Activated CD4-positive, alpha-beta T cell treated with anti-CD3 and anti-CD28 coated beads, Interleukin-2, amount 50 U/mL, for 4 hours (primary cell): ENCODE measurements around the gene LARGE2.

Experiments
- DNase-seq, 2 experiments: peaks; one replicate each; pipeline ENCODE4 v3.0.0-alpha.2; 2020

The LARGE2 gene

GRCh38 chr11:45917286-45917622 lies 5.2 kb upstream of the LARGE2 start:
- DNase-seq: peak; percentile 12 to 19

- DNase-seq: peak; percentile 91 to 93
Observed at GRCh38 chr11:45917623-45918330, 4.7 kb upstream of the LARGE2 start, which contains the start of gene PEX16. Gene PEX16 (minus strand): TSS chr11:45917877. CDS start chr11:45917811, 66 bp downstream.

DNA sequence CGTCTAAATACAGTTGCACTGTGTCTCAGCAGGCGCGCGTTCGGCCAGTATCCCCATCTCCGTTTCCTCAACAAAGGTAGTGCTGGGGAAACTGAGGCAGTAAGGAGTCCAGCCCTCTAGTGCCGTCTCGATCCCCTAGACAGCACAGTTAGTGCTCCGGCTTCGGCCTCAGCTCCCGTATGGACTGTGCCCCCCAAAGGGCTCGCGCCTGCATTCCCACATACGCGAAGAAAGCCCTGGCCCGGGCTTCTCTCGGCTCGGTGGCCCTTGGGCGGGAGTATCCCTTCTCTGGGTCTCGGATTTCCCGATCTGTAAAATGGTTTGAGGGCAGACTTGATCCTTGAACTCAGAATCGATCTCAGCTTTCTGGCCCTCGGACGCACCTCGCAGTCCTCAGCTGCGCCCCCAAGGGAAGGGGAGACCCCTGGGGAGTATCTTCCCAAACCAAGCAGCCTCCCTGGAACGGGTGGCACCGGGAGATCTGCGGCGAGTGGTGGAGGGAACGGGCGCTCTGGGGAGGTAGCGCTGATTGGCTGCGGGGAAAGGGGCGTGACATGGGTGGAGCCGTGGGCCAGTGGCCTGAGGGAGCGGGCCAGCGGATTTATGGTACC lies 4.0 kb upstream of the LARGE2 start:
- DNase-seq: peak; percentile 21 to 23

DNA sequence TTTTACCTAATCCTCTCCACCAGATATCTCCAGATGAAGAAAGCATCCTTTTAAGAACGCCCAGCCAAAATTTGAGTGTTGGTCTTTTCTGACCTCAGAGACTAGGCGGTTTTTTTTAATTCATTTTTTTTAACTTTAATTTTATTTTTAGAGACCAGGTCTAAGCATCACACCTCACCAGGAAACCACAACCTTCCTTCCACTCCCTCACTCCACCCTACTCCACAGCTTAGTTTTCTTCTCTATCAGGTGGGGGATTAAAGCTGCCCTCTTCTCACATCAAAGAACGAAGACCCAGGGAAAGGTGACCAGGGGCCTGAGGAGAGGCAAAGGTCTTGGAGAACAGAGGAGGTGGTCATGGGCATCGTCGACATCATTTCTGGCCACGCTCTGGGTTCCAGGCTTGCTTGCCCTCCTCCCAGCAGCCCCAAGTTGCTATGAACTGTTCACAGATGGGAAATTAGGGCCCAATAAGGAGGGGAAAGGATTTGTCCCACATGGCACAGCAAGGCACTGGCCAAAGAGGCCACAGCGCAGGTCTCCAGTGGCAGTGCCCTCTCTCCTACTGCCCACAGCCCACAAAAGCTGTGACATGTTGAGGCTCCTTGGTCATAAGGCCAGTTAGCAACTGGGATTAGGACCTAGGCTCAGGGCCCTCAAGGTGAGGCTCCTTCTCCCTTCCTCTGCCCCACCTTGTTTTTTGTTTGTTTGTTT lies 3.3 kb upstream of the LARGE2 start:
- DNase-seq: no peak

DNA sequence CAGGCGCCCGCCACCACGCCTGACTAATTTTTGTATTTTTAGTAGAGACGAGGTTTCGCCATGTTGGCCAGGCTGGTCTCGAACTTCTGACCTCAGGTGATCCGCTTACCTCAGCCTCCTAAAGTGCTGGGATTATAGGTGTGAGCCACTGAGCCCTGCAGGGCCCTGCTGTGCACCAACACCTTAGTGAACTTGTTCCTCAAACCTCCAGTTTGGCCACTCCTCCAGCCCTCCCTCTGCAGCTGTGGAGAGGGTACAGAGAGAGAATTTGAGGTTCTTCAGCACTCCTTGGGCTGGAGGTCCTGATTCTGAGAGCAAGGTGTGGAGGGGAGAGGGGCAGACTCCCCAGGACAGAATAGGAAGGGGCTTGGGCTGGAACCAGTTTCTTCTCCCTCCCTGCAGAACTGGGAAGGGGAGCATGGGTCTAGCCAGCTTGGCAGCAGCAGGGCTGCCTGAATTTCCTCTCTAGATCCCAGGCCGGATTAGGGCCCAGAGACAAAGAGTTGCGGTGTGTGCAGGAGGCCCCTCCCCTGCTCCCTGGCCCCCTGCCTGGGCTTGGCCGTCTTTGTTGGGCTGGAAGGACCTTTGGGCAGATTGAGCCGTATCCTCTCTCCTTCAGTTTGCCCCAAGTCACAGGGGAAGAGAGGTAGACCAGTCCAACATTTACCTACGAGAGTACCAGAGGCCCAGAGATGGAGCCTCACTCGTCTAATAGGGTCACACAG lies 2.5 kb upstream of the LARGE2 start:
- no peak for DNase-seq

- no peak for DNase-seq
Observed at GRCh38 chr11:45920531-45921477, 1.7 kb upstream of the LARGE2 start.

GRCh38 chr11:45921561-45922424 lies 663 bp upstream of the LARGE2 start:
- no peak for DNase-seq

DNA sequence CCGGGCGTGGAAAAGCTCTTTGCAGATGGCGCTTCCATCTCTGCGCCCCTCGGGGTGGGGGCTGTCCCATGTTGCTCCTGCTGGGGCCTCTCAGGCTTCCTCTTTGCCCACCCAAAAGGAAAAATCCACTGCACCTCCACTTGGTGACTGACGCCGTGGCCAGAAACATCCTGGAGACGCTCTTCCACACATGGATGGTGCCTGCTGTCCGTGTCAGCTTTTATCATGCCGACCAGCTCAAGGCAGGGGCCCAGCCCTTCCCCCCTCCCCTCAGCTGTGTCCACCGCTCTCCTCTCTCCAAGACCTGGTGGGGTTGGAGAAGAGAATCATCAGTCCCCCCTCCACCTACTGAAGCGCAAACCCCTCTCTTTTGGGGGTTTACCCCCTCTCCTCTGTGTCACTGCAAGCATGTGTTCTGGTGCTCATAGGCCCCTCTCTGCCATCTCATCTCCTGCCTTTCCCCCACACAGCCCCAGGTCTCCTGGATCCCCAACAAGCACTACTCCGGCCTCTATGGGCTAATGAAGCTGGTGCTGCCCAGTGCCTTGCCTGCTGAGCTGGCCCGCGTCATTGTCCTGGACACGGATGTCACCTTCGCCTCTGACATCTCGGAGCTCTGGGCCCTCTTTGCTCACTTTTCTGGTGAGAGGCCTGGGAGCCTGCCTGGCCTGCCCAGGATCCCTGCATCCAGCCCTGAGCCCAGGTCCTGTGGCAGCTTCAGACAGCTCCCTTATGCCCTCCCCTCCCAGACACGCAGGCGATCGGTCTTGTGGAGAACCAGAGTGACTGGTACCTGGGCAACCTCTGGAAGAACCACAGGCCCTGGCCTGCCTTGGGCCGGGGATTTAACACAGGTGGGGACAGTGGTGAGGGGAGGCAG lies 1.8 kb downstream of the LARGE2 start:
- DNase-seq: no peak

GRCh38 chr11:45924927-45925326 lies 2.5 kb downstream of the LARGE2 start:
- no peak for DNase-seq

- DNase-seq: no peak
Observed at GRCh38 chr11:45925550-45925949, 3.1 kb downstream of the LARGE2 start.

DNA sequence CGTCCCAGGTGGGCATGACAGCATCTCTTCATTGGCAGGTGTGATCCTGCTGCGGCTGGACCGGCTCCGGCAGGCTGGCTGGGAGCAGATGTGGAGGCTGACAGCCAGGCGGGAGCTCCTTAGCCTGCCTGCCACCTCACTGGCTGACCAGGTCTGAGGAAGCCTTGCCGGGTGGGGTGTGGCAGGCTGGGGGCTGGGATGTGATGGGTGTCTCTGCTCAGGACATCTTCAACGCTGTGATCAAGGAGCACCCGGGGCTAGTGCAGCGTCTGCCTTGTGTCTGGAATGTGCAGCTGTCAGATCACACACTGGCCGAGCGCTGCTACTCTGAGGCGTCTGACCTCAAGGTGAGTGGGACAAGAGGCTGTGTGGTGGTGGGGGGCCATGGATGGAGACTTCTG lies 3.5 kb downstream of the LARGE2 start:
- DNase-seq: no peak

DNA sequence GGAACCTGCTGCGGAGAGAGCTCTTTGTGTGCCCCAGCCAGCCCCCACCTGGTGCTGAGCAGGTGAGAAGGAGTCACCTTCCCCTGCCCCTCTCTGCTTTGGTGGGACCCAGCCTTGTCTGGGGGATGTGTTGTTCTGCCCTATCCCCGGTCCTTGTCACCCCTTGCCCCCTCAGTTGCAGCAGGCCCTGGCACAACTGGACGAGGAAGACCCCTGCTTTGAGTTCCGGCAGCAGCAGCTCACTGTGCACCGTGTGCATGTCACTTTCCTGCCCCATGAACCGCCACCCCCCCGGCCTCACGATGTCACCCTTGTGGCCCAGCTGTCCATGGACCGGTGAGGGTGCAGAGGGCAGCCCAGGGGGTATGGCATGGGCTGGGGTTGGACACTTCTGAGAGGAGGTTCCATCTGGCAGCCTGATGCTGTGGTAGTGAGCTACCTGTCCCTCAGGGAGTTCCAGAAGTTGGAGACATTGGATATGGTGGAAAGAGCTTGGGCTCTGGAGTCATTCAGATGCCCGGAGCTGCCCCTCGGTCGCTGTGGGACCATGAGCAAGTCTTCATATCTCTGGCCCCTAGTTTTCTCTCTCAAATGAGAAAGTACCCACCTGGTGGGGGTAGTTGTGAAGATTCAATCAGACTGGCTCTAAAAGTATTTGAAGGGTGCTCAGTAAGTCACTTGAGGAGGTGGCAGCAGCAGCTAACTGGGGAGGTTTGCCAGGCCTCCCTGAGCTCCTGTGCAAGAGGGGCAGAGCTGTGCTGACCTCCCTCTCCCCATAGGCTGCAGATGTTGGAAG lies 4.3 kb downstream of the LARGE2 start:
- DNase-seq: no peak

GRCh38 chr11:45927332-45927683 lies 4.9 kb downstream of the LARGE2 start:
- DNase-seq: no peak

DNA sequence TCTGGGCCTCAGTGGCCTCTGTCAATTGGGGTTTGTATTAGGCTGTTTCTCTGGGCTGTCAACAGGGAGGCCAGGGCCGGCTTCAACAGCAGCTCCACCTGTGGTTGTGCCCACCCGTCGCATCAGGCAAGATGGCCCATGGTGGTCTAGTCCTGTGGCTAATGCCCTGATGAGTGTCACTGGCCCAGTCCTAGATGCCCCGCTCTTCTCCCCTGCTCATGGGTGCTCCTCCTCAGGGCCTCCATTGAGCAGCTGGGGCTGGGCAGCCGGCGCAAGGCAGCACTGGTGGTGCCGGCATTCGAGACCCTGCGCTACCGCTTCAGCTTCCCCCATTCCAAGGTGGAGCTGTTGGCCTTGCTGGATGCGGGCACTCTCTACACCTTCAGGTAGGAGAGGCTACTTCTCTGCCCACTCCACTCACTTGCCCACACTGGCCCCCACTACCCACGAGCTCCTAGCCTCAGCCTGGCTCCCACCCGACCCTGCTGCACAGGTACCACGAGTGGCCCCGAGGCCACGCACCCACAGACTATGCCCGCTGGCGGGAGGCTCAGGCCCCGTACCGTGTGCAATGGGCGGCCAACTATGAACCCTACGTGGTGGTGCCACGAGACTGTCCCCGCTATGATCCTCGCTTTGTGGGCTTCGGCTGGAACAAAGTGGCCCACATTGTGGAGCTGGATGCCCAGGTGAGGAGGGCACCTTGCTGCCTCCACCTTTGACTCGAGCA lies 5.4 kb downstream of the LARGE2 start:
- no peak for DNase-seq

GRCh38 chr11:45928535-45929215 lies 6.2 kb downstream of the LARGE2 start:
- no peak for DNase-seq

DNA sequence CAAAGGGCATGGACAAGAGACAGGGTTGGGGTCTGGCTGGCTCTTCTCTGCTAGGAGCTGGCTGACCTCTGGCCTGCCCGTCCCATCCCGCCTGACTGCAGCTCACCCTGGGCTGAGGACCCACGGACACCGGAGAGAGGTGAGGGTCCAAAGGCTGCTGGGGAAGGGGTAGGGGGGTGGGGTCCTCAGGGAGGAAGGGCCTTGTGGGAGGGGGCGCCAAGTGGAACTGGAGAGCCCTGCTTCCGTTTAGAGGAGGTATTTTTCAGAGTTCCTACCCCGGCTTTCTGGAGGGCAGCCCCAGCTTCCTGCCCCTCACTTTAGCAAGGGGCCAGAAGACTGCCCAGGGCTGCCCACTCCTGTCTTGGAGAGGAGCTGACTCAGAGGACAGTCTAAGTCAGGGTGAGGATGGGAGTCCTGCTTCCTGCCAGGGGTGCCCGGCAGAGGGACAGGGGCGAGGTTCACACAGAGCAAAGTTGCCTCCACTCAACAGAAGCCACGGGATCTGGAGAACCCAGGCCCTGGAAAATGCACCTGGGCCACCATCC lies 7.1 kb downstream of the LARGE2 start:
- DNase-seq: no peak

GRCh38 chr11:45930031-45930794 lies 7.8 kb downstream of the LARGE2 start:
- DNase-seq: no peak
